BJ (cell line): ENCODE data around the gene MRM2. TPM values are rescaled to one million over a fixed set of nuclear protein-coding genes. Genes with fewer than 3 reads are reported as not detected.

ENCODE experiments used
- CTCF ChIA-PET: fragments of 350-600 bp; formaldehyde crosslinking; extraction: SDS; loops from one replicate; lab custom pipeline; 2021; ENCODE audit warnings: antibody characterized with exemption, inconsistent platforms; lab: Yijun Ruan, JAX
- POLR2A ChIA-PET: fragments of 300-600 bp; sonication (Branson Sonifier 250); formaldehyde crosslinking; extraction: SDS; loops from one replicate; lab custom pipeline; 2021; ENCODE audit warnings: antibody characterized with exemption; lab: Charles Lee
- DNase-seq: peaks from one replicate; pipeline ENCODE4 v3.0.0-alpha.2; 2011; ENCODE audit warnings: low read depth
- H3K27me3 ChIP-seq: 2 replicates; pipeline ENCODE4 v1.6.0; 2011; ENCODE audit warnings: low read length; ENCODE audit not compliant: control insufficient read depth, insufficient read depth
- H3K36me3 ChIP-seq: 2 replicates; pipeline ENCODE4 v1.5.1; 2011; ENCODE audit warnings: low read length; ENCODE audit not compliant: control insufficient read depth, insufficient read depth
- H3K4me3 ChIP-seq: 2 replicates; pipeline ENCODE4 v1.5.1; 2011; ENCODE audit warnings: low read depth, mild to moderate bottlenecking, control low read depth, low read length
- CTCF ChIP-seq: IDR thresholded peaks from 2 replicates; pipeline ENCODE4 v1.5.1; 2011; ENCODE audit warnings: low read depth, mild to moderate bottlenecking, control low read depth, inconsistent platforms, low read length, moderate library complexity; ENCODE audit not compliant: insufficient read depth
- polyA plus RNA-seq: library from polyadenylated mRNA; depleted of rRNA; stranded (reverse); fragments of >200 nt; gene quantifications from 2 replicates; pipeline ENCODE4 v1.2.3, GENCODE V29; 2011

Gene MRM2
- polyA plus RNA-seq, 1 experiment: 27.3 TPM

- TF ChIP-seq CTCF: no peak
- CTCF ChIA-PET: interaction anchor here (0.6 to 1.2 kb wide), 2 partner anchors 9 to 15 kb away, joined by 3 read pairs; no protein-coding TSS in a partner anchor
- DNase-seq: no peak
These were observed 38.4 kb upstream of the MRM2 start for GRCh38 chr7:2280424-2280823.

GRCh38 chr7:2279896-2280295 is 37.9 kb upstream of the MRM2 start:
- CTCF ChIA-PET: interaction anchor here (1.2 kb wide), 1 partner anchor 9 kb away, joined by 3 read pairs; no protein-coding TSS in a partner anchor
- no peaks in the 10 kb centered on the region for H3K27me3 ChIP-seq
- TF ChIP-seq CTCF: no peak
- 0 out of 2 replicates have a peak, but pooled peaks cover 2% of the 10 kb centered on the region for H3K36me3 ChIP-seq
- no peak for DNase-seq
- no peak overlapping the region for H3K4me3 ChIP-seq
- POLR2A ChIA-PET: no interaction called here

More at GRCh38 chr7:2280424-2280823, 38.4 kb upstream of the MRM2 start:
- Histone ChIP-seq H3K4me3 (no peak overlapping the region), H3K27me3 (no peaks in the 10 kb centered on the region), H3K36me3 (no peaks in the 10 kb centered on the region)
- POLR2A ChIA-PET: no interaction called here

- peaks cover 7% of the 10 kb centered on the region for H3K36me3 ChIP-seq
- no peaks in the 10 kb centered on the region for H3K27me3 ChIP-seq
- CTCF ChIA-PET: no interaction called here
- H3K4me3 ChIP-seq: no peak overlapping the region
- POLR2A ChIA-PET: no interaction called here
- no peak for TF ChIP-seq CTCF
- no peak for DNase-seq
These were observed 36.0 kb upstream of the MRM2 start for GRCh38 chr7:2278026-2278425.

- CTCF ChIA-PET: interaction anchor here (0.7 kb wide), 1 partner anchor 362 kb away, joined by 3 read pairs; no protein-coding TSS in a partner anchor
These were observed 34.1 kb upstream of the MRM2 start for GRCh38 chr7:2276107-2276506.

GRCh38 chr7:2275101-2275500 is 33.1 kb upstream of the MRM2 start:
- DNase-seq: no peak
- ChIA-PET CTCF (no interaction called here), POLR2A (no interaction called here)
- peaks cover 9% of the 10 kb centered on the region for H3K36me3 ChIP-seq
- H3K27me3 ChIP-seq: no peaks in the 10 kb centered on the region
- no peak for TF ChIP-seq CTCF
- no peak overlapping the region for H3K4me3 ChIP-seq

More at GRCh38 chr7:2276107-2276506, 34.1 kb upstream of the MRM2 start:
- no peak overlapping the region for H3K4me3 ChIP-seq
- H3K36me3 ChIP-seq: peaks cover 8% of the 10 kb centered on the region
- no peak for DNase-seq
- TF ChIP-seq CTCF: no peak
- H3K27me3 ChIP-seq: no peaks in the 10 kb centered on the region
- POLR2A ChIA-PET: no interaction called here
